SK-N-SH treated with all-trans-retinoic acid at 6 μM for 48 hours (cell line): ENCODE measurements around the gene ARFGEF2.

Source experiments
- ATAC-seq: fragments of 200-7000 bp; cut with Tn5 transposase; 3 replicates; pipeline ENCODE4 v1.9.1; 2020; ENCODE audit warnings: mild to moderate bottlenecking, moderate library complexity
- ARNTL ChIP-seq: fragments of 450-650 bp; formaldehyde crosslinking; IDR thresholded peaks from 2 replicates; pipeline ENCODE4 v1.5.0; 2020; ENCODE audit warnings: low read depth, mild to moderate bottlenecking, moderate library complexity, borderline replicate concordance
- BACH2 ChIP-seq: fragments of 250-450 bp; sonication (Bioruptor Pico); IDR thresholded peaks from 2 replicates; pipeline ENCODE4 v1.9.0; 2021; ENCODE audit warnings: mild to moderate bottlenecking, borderline replicate concordance
- CREB5 ChIP-seq: fragments of 250-450 bp; sonication (Bioruptor Pico); IDR thresholded peaks from 2 replicates; pipeline ENCODE4 v1.5.1; 2020; ENCODE audit warnings: low read depth, mild to moderate bottlenecking, moderate library complexity
- CSDC2 ChIP-seq: fragments of 250-450 bp; sonication (Bioruptor Pico); IDR thresholded peaks from 2 replicates; pipeline ENCODE4 v1.5.0; 2020; ENCODE audit warnings: mild to moderate bottlenecking, moderate library complexity
- ESRRG ChIP-seq: fragments of 250-450 bp; sonication (Bioruptor Pico); IDR thresholded peaks from 2 replicates; pipeline ENCODE4 v1.6.1; 2021; ENCODE audit warnings: mild to moderate bottlenecking
- ISL1 ChIP-seq: fragments of 250-450 bp; sonication (Bioruptor Pico); IDR thresholded peaks from 2 replicates; pipeline ENCODE4 v2.1.2; 2022; ENCODE audit warnings: mild to moderate bottlenecking, moderate library complexity
- OSR1 ChIP-seq: fragments of 250-450 bp; sonication (Bioruptor Pico); IDR thresholded peaks from 2 replicates; pipeline ENCODE4 v1.8.0; 2022; ENCODE audit warnings: moderate library complexity, mild to moderate bottlenecking, inconsistent platforms
- PATZ1 ChIP-seq: fragments of 250-450 bp; sonication (Bioruptor Pico); IDR thresholded peaks from 2 replicates; pipeline ENCODE4 v1.8.0; 2020; ENCODE audit warnings: mild to moderate bottlenecking, moderate library complexity, borderline replicate concordance
- POU6F1 ChIP-seq: fragments of 250-450 bp; sonication (Bioruptor Pico); IDR thresholded peaks from 2 replicates; pipeline ENCODE4 v1.8.0; 2021; ENCODE audit warnings: low read depth, mild to moderate bottlenecking, moderate library complexity, borderline replicate concordance
- PPARA ChIP-seq: fragments of 250-450 bp; sonication (Bioruptor Pico); IDR thresholded peaks from 2 replicates; pipeline ENCODE4 v1.5.0; 2020; ENCODE audit warnings: mild to moderate bottlenecking, borderline replicate concordance
- RARB ChIP-seq: fragments of 250-450 bp; sonication (Bioruptor Pico); IDR thresholded peaks from 2 replicates; pipeline ENCODE4 v1.8.0; 2021; ENCODE audit warnings: mild to moderate bottlenecking, moderate library complexity
- TCF4 ChIP-seq: fragments of 250-450 bp; sonication (Bioruptor Pico); IDR thresholded peaks from 2 replicates; pipeline ENCODE4 v1.8.0; 2021; ENCODE audit warnings: mild to moderate bottlenecking, moderate library complexity, borderline replicate concordance
- TOX ChIP-seq: fragments of 250-450 bp; sonication (Bioruptor Pico); IDR thresholded peaks from 2 replicates; pipeline ENCODE4 v1.8.0; 2021; ENCODE audit warnings: mild to moderate bottlenecking, moderate library complexity, borderline replicate concordance
- TSHZ2 ChIP-seq: fragments of 250-450 bp; sonication (Bioruptor Pico); IDR thresholded peaks from 2 replicates; pipeline ENCODE4 v1.5.0; 2020; ENCODE audit warnings: mild to moderate bottlenecking, moderate library complexity
- ZFP3 ChIP-seq: fragments of 250-450 bp; sonication (Bioruptor Pico); IDR thresholded peaks from 2 replicates; pipeline ENCODE4 v1.5.0; 2020; ENCODE audit warnings: mild to moderate bottlenecking, moderate library complexity
- ZFP30 ChIP-seq: fragments of 450-650 bp; formaldehyde crosslinking; IDR thresholded peaks from 2 replicates; pipeline ENCODE4 v1.5.0; 2022; ENCODE audit warnings: mild to moderate bottlenecking, moderate library complexity
- ZNF565 ChIP-seq: fragments of 450-650 bp; formaldehyde crosslinking; conservative IDR thresholded peaks from 2 replicates; pipeline ENCODE4 v1.5.0; 2020; ENCODE audit warnings: low read depth, mild to moderate bottlenecking, moderate library complexity
- ZNF70 ChIP-seq: fragments of 450-650 bp; formaldehyde crosslinking; IDR thresholded peaks from 2 replicates; pipeline ENCODE4 v1.5.0; 2020; ENCODE audit warnings: mild to moderate bottlenecking, moderate library complexity
- ZNF8 ChIP-seq: fragments of 450-650 bp; formaldehyde crosslinking; IDR thresholded peaks from 2 replicates; pipeline ENCODE4 v1.5.0; 2020; ENCODE audit warnings: mild to moderate bottlenecking, moderate library complexity

ARFGEF2 gene

GRCh38 chr20:48971956-48972355 is 50.4 kb downstream of the ARFGEF2 start:
- ATAC-seq, result no peak

GRCh38 chr20:48972816-48973215 is 51.3 kb downstream of the ARFGEF2 start:
- TF ChIP-seq ARNTL (CRISPR knock-in tag) (no peak), POU6F1 (CRISPR knock-in tag) (no peak), PPARA (CRISPR knock-in tag) (no peak), RARB (CRISPR knock-in tag) (no peak), CREB5 (CRISPR knock-in tag) (no peak), TOX (CRISPR knock-in tag) (no peak), OSR1 (CRISPR knock-in tag) (no peak), PATZ1 (CRISPR knock-in tag) (no peak)

More at GRCh38 chr20:48971956-48972355, 50.4 kb downstream of the ARFGEF2 start:
- TF ChIP-seq ESRRG (CRISPR knock-in tag), result no peak
- TF ChIP-seq ARNTL (CRISPR knock-in tag), result no peak
- no peak for TF ChIP-seq TSHZ2 (CRISPR knock-in tag)
- no peak for TF ChIP-seq BACH2 (CRISPR knock-in tag)
- TF ChIP-seq POU6F1 (CRISPR knock-in tag), result no peak
- TF ChIP-seq TCF4 (CRISPR knock-in tag), result no peak
- no peak for TF ChIP-seq PPARA (CRISPR knock-in tag)
- no peak for TF ChIP-seq ISL1 (CRISPR knock-in tag)
- no peak for TF ChIP-seq TOX (CRISPR knock-in tag)
- no peak for TF ChIP-seq CSDC2 (CRISPR knock-in tag)
- TF ChIP-seq ZNF565 (CRISPR knock-in tag), result no peak
- TF ChIP-seq PATZ1 (CRISPR knock-in tag), result no peak
- no peak for TF ChIP-seq ZNF8 (CRISPR knock-in tag)
- TF ChIP-seq ZNF70 (CRISPR knock-in tag), result no peak
- no peak for TF ChIP-seq OSR1 (CRISPR knock-in tag)
- TF ChIP-seq ZFP3 (CRISPR knock-in tag), result no peak
- no peak for TF ChIP-seq ZFP30
- TF ChIP-seq, all 23 proteins: peak for 0

More at GRCh38 chr20:48972816-48973215, 51.3 kb downstream of the ARFGEF2 start:
- no peak for ATAC-seq
